ENCODE results near the gene TMEM44. TPM values are rescaled to one million over a fixed set of nuclear protein-coding genes. Genes with fewer than 3 reads are reported as not detected.
"Not testable (repeated sequence)": the region's sequence is repeated elsewhere in the genome, so short reads cannot be mapped to it uniquely, and the experiment has no call there.

Gene TMEM44
- total RNA-seq, 1 experiment from 2014 or later, result 16.9 TPM

GRCh38 chr3:194556086-194557056 is 76.8 kb downstream of the TMEM44 start:
- peak; percentile 83 for DNase-seq (ENCODE audit: low read depth)

GRCh38 chr3:194555175-194556062 is 77.8 kb downstream of the TMEM44 start:
- no peak for DNase-seq (ENCODE audit: low read depth)

GRCh38 chr3:194554473-194555123 is 78.6 kb downstream of the TMEM44 start:
- no peak for DNase-seq (ENCODE audit: low read depth)

GRCh38 chr3:194552327-194552949 is 80.8 kb downstream of the TMEM44 start:
- DNase-seq (ENCODE audit: low read depth), result no peak

GRCh38 chr3:194549853-194550252 is 83.4 kb downstream of the TMEM44 start:
- no peak for DNase-seq (ENCODE audit: low read depth)

GRCh38 chr3:194548346-194549321 is 84.6 kb downstream of the TMEM44 start:
- no peak for DNase-seq (ENCODE audit: low read depth)

- no peak for DNase-seq (ENCODE audit: low read depth)
Measured at GRCh38 chr3:194547042-194547441, 86.2 kb downstream of the TMEM44 start.

- DNase-seq (ENCODE audit: low read depth), result not testable (repeated sequence)
Measured at GRCh38 chr3:194545538-194545937, 87.7 kb downstream of the TMEM44 start.

- no peak for DNase-seq (ENCODE audit: low read depth)
Measured at GRCh38 chr3:194543550-194543949, 89.7 kb downstream of the TMEM44 start.

GRCh38 chr3:194541483-194541882 is 91.7 kb downstream of the TMEM44 start:
- DNase-seq (ENCODE audit: low read depth), result no peak

GRCh38 chr3:194540274-194540905 is 92.8 kb downstream of the TMEM44 start:
- DNase-seq (ENCODE audit: low read depth), result no peak

- DNase-seq (ENCODE audit: low read depth), result no peak
Measured at GRCh38 chr3:194539498-194539897, 93.7 kb downstream of the TMEM44 start.

GRCh38 chr3:194537732-194538247 is 95.4 kb downstream of the TMEM44 start:
- peak; percentile 88 for DNase-seq (ENCODE audit: low read depth)

Small RNA genes within 50 kb of the gene (small RNA-seq; reads per million reads assigned to genes)
- gene AC046143.2, result not detected

Other genes starting within 250 kb of the TMEM44 start
- not detected in 2 replicates for gene GP5, start 234.2 kb downstream of the TMEM44 start, total RNA-seq (2014; rRNA removed; shearing (Covaris generic))
- 153 and 157 TPM in 2 replicates for gene ATP13A3, start 146.4 kb downstream of the TMEM44 start, total RNA-seq (2014; rRNA removed; shearing (Covaris generic))
- 103 and 108 TPM in 2 replicates for gene LSG1, start 38.8 kb upstream of the TMEM44 start, total RNA-seq (2014; rRNA removed; shearing (Covaris generic))
- 6.1 and 6.6 TPM in 2 replicates for gene FAM43A, start 52.5 kb upstream of the TMEM44 start, total RNA-seq (2014; rRNA removed; shearing (Covaris generic))

Measured in HT1080 (cell line).